Activated T-cell treated with anti-CD3 and anti-CD28 coated beads for 48 hours (primary cell): Measurements from ENCODE around the gene THSD7B.
"Not testable (repeated sequence)": the region's sequence is repeated elsewhere in the genome, so short reads cannot be mapped to it uniquely, and the experiment has no call there.

Experiments used
- DNase-seq: peaks from one replicate; pipeline ENCODE4 v3.0.0-alpha.2; 2020; ENCODE audit warnings: low read depth

THSD7B gene

DNA sequence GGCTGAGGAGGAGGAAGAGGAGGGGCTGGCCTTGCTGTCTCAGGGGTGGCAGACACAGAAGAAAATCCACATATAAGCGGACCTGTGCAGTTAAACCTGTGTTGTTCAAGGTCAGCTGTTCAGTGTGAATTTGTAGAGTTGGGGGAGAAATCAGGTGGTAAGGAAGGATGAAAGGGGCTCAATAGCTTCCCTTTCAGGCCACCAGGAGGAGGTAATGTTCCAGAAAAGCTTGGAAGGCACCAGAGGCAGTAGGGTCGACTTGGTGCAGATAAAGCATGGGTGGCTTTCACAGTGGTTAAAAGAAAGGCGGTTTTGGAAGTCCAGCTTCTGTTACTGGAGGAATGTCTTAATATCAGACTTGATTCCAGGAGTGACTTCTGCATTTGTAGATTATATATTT lies 167.4 kb downstream of the THSD7B start:
- no peak for DNase-seq

DNA sequence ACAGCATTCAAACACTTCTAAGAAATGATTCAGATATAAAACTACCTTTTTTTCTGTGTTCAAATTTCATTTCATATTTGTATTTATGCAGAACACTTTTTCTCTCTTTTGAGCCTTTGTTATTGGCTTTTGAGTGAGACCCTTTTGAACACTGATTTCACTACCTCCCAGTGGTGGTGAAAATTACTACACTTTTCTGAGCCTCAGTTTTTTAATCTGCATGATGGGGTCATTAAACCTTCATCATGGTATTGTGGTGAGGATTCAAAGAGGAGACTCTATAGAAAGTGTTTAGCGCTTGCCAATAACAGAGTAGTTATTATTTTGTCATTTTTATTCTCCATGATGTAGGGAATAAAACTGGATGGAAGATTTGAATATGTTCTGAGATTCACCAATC lies 169.8 kb downstream of the THSD7B start:
- no peak for DNase-seq

- no peak for DNase-seq
Observed at GRCh38 chr2:136956050-136956449, 190.7 kb downstream of the THSD7B start.

DNA sequence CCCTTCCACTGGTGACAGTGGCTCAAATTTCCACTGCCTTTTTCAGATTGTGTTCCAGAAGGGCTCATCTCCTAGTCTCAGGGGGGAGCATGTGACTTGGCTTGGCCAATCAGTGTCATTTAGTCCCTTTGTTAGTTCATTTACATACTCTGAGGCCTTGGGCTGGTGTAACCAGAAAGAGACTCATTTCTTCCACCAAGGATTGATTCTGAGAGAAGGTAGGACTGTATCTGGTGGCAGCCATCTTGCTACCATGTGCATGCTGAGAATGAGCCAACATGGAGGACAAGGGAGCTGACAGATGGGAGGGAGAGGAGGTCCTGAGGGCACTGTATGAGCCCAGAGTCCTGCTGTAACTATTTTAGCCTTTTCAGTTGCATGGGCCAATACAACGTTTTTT lies 191.7 kb downstream of the THSD7B start:
- no peak for DNase-seq

GRCh38 chr2:136962105-136962725 lies 196.9 kb downstream of the THSD7B start:
- no peak for DNase-seq

- DNase-seq: no peak
Observed at GRCh38 chr2:136966485-136966884, 201.1 kb downstream of the THSD7B start.

GRCh38 chr2:136980303-136980702 lies 215.0 kb downstream of the THSD7B start:
- no peak for DNase-seq

DNA sequence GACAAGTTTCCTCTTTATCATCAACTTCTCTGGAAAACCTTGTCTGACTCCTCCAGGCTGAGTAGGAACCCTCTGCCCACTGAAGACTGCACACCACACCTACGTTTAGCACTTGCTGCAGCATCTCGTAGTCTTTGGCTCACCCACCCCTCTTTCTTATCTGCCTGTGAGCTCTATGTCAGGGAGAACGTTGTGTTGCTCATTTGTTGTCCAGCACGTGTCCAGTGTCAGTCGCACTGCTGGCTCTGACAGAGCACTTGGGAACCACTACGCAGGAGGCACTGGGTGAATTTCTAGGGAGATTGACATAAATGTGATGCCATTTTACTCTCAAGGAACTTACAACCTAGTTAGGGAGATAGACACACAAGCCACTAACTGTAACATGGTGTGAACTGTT lies 216.3 kb downstream of the THSD7B start:
- not testable (repeated sequence) for DNase-seq

DNA sequence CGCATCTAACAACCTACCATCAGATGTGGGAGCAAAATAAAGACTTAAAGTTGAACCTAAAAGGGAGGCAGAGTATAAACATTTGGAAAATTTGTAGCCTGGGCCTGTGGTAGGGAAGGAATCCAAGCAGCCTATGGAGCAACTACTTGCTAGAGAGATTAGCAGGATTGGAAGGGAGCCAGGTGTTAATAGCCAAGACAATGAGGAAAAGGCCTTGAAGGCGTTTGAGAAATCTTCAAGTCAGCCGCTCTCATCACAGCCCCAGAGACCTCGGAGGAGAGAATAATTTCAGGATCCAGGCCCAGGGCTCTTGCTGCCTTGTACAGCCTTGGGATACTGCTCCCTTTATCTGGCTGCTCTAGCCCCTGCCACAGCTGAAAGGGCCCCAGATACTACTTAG lies 219.7 kb downstream of the THSD7B start:
- DNase-seq: no peak

- no peak for DNase-seq
Observed at GRCh38 chr2:136986605-136987221, 221.4 kb downstream of the THSD7B start.

DNA sequence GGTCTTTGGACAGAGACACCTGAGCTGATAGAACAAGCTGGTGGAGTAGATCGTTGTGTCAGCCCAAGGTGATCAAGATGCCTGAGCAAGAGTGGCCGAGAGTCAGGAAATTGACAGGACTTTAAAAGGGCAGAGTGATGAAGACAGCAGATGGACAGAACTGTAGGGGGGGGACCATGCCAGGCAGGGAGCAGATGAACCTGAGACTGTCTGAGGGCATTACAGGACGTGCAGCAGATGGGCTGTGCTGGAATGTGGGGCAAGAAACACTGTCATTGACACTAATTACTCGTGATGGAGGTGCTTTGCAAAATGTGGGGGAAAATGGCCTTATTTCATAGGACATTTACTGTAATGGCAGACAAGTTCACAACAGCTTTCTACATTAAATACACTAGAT lies 225.0 kb downstream of the THSD7B start:
- no peak for DNase-seq

DNA sequence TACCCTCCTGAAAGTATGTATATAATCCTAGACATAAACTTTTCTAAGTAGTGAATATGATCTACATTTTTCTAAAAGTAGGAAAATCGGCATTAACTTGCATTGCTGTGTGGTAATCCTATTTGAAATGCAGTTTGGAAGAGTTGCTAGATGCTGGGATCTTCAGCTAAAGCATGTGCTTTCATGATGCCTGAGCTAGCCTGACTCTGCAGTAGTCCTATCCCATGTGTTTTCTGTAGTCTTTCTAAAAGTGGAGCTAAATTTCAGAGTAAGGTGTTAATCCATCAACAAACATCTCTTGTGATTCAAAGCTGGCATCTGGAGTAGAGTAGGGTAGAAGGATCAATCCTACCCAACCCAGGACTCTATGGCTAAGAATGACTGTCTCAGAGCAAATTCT lies 229.4 kb downstream of the THSD7B start:
- DNase-seq: no peak

- DNase-seq: no peak
Observed at GRCh38 chr2:136997557-136997956, 232.2 kb downstream of the THSD7B start.

- DNase-seq: no peak
Observed at GRCh38 chr2:137000811-137001210, 235.5 kb downstream of the THSD7B start.

- no peak for DNase-seq
Observed at GRCh38 chr2:137002896-137003295, 237.6 kb downstream of the THSD7B start.

GRCh38 chr2:137005210-137005609 lies 239.9 kb downstream of the THSD7B start:
- DNase-seq: no peak

DNA sequence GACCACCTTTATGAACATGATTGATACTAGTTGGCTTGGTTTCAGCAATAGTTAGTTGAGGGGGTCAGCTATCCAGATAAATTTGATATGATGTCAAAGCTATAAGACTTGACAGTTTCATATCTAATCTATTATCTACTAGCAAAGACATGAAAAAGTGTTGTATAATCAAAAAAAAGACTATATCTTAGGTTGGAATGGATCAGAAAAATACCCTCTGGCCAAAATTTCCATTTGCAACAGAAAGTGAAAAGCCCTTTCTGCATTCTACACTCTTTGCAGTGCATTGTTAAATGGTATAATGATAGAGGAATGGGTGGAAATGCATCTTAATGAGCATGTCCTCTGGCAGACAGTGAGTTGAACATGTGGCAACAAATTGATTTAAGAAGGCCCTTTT lies 242.6 kb downstream of the THSD7B start:
- no peak for DNase-seq

DNA sequence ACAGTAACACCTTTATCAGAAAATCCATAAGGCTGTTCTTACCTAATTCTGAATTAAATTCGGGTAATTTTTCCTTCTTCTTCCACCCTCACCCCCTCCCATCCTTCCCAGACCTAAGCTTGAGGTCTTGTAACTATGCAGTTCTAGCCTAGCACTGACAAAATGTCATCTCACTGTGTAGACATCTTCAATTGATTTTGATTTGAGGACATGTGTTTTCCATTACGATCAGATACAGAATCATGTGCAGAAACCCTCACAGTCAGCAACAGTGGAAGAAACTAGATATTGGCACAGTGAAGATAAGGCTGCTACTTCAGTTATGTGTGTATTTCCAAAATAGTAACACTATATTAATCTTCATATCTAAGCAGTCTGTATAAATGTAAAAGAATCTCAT lies 244.6 kb downstream of the THSD7B start:
- DNase-seq: no peak

- DNase-seq: no peak
Observed at GRCh38 chr2:137020452-137021196, 255.3 kb downstream of the THSD7B start.

DNA sequence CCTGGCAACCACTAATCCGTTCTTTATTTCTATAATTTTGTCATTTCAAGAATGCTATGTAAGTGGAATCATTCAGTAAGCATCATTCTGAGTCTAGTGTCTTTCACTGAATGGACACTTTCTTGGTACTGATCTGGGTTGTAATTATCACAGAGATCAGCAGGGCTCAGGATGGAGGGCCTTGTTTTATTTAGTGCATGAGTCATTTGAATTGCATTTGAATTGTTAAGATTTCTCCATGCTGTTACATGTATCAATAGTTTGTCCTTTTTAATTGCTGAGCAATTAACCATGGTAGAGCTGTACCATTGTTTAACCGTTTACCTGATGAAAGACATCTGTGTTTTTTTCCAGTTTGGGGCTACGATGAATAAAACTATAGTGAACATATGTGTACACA lies 256.4 kb downstream of the THSD7B start:
- no peak for DNase-seq

DNA sequence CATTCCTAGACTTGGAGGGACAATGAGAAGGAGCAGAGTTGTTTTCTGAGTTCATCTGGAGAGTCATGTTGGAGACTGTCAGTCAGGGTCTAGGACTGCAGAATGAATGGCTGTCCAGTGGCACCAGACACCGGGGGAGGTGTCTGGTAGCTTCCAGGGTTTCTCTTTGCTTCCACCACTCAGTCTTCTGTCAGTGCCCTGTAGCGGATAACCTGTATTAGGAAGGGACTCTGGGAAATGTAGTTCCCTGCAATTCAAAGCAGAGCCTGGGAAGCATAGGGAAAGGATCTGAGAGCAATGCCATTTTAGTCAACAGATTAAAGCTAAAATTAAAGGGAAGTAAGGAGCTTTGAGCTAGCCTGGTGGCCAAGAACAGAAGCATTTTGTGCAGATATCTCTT lies 257.9 kb downstream of the THSD7B start:
- no peak for DNase-seq

- DNase-seq: no peak
Observed at GRCh38 chr2:137031731-137032130, 266.4 kb downstream of the THSD7B start.

DNA sequence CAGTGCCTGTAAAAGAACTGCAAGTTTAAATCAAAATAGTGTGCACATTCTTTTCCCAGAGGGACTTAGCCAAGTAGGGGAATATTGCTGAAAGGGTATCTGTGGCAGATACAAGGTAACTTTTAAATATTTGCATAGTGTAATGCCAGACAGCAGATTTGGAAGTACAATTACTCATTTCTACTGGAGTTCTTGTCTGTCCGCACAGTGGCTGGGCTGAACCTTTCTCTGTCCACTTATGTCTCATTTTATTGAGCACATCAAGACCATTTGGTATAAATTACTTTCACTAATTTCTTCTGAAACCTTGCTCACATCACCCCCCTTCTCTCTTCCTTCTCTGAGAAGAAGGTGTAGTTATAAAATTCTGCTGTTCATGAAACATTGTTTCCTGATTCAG lies 271.3 kb downstream of the THSD7B start:
- DNase-seq: no peak
